CD4-positive, alpha-beta T cell treated with Interleukin-6 for 4 hours (primary cell): ENCODE data around the gene PRMT7.

Experiments used
- DNase-seq: peaks from one replicate; pipeline ENCODE4 v3.0.0-alpha.2; 2020; ENCODE audit warnings: mixed read lengths

Gene PRMT7

DNA sequence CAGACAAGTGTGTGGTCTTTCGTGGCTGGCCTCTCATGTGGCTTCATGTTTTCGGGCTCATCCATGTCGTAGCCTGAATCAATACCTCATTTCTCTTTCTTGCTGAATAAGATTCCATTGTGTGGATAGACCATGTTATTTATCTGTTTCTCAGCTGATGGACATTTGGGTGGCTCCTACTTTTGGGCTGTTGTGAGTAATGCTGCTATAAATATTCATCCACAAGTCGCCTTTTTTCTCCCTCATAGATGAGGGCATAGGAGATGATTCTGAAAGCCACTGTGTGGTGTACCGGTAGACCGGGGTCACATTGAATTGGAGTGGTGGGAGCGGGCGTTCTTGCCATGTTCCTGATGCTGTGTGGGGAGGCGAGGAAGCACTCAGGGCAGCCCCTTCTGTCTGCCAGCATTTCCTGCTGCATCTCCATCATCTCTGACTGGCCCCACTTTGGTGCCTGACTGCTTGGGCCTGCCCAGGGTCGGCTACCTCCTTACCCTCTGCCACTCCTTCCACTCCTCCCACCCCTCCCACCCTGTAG is 40.1 kb downstream of the PRMT7 start:
- no peak for DNase-seq

DNA sequence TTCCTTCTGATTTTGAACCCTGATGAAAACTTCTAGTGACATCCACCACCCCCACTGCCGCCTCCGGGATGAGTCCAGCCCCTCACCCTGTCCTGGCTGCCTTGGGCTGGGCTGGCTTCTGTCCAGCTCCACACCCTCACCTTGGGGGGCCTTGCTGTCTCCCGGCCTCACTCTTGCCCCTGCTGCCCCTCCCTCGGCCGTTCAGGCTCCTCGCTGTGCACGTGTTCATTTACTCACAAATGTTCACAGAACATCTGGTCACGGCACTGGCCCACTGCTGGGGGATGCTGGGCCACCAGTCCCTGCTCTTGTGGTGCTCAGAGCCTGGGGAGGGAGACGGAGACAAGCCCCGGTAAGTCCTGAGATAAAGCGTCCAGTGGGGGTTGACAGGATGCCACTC is 40.6 kb downstream of the PRMT7 start:
- no peak for DNase-seq

DNA sequence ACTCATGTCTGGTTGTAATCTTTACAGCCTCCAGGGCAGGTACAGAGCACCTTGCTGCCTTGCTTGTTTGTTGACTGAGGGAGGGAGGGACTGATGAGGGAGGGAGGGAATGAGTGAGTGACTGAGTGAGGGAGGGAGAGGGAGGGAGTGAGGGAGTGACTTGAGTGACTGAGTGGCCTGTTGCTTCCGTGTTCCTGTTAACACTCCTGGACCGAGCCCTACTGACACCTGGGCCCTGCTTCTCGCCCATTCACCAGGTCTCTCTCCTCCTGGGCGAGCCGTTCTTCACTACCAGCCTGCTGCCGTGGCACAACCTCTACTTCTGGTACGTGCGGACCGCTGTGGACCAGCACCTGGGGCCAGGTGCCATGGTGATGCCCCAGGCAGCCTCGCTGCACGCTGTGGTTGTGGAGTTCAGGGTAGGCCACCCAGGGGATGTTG is 41.2 kb downstream of the PRMT7 start:
- DNase-seq, result no peak

DNA sequence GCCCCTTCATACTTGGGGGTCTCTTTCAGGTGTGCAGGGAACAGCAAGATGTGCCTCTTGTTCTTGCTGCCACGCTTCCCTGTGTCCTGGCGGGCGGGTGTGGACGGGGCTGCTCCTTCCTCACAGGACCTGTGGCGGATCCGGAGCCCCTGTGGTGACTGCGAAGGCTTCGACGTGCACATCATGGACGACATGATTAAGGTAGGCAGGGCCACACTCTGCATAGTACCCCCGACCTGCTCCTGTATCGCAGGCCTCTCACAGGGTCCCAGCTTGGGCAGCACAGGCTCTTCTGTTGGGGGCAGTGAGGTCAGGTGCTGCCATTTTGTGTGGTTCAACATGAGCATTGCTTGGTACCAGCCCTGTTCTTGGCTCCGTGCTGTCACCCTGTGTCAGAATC is 42.5 kb downstream of the PRMT7 start:
- no peak for DNase-seq

DNA sequence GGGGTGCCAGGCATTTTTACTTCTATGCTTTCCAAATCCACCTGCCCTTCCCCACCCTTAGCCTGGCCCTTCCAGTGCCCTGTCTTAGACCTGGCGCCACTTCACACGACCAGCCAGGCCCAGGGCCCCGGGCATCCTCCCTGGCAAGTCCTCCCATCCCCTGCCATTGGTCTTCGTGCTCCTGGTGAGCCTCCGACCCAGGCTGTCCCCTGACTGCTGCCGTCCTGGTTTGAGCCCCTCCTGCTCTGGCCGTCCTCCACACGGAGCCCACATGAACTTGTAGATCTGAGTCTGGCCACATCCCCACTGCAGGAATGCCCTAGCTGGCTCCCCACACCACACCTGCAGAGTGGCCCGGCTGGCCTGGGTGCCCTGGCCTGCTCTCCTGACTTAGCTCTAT is 44.0 kb downstream of the PRMT7 start:
- DNase-seq, result no peak

DNA sequence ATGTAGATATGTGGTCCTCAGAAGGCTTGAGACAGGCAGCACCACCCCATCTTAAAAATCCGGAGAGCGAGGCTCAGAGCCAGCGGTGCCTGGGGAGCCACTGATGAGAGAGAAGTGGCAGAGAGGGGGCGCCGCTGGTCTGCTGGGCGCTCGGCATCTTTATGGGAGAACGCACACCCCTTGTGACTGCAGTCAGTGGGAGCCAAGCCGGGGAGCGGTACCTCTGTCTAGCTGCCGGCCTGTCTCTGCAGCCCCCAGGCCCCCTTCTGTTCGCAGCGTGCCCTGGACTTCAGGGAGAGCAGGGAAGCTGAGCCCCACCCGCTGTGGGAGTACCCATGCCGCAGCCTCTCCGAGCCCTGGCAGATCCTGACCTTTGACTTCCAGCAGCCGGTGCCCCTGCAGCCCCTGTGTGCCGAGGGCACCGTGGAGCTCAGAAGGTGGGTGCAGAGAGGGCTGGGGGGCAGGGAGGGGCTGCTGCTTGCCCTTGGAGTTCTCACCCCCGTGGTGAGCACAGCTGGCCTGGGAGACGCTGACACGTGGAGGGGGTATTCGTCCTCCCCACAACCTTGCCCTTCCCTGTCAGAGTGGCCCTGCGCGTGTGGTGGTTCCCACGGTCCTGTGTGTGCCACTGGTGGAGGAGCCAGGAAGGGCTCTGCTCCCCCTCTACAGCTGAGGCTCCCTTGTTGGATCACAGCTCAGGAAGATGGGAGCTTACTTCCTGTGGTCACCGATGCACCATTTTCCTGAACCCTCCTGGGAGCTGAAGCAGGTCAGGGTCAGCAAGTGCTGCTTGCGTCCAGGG is 44.8 kb downstream of the PRMT7 start:
- DNase-seq, result no peak

DNA sequence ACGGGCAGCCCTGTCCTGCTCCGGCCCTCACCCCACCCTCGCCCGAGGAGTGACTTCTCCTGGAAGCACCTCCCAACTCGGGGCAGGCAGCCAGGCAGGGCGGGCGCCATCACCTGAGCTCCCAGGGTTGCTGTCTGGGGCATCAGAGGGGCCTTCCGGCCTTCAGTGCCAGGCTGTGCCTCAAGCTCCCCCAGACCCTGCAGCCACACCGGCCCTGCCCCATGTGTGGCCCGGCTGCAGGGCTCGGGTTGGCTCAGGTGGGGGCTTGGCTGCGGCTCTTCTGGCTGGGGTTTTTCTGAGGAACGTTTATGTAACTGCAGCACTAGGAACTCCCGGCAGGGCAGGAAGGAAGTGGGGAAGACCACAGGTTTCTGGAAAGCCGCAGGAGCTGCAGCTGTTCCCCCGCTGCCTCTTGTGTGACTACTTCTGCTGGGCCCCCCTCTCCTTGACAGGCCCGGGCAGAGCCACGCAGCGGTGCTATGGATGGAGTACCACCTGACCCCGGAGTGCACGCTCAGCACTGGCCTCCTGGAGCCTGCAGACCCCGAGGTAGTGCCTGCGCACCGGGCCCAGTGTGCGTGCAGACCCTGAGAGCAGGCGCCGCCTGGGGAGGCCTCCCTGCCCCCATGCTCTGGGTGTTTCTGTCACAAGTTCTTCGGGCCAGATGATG is 45.6 kb downstream of the PRMT7 start:
- DNase-seq, result peak; percentile 75

DNA sequence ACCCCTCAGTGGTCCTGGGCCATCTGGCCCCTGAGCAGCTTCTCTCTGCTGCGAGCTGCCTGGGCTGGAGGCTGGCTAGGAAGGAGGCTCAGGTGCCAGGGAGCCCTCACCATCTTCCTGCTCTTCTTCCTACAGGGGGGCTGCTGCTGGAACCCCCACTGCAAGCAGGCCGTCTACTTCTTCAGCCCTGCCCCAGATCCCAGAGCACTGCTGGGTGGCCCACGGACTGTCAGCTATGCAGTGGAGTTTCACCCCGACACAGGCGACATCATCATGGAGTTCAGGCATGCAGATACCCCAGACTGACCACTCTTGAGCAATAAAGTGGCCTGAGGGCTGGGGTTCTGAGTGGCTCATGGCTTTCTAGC is 46.1 kb downstream of the PRMT7 start:
- no peak for DNase-seq

DNA sequence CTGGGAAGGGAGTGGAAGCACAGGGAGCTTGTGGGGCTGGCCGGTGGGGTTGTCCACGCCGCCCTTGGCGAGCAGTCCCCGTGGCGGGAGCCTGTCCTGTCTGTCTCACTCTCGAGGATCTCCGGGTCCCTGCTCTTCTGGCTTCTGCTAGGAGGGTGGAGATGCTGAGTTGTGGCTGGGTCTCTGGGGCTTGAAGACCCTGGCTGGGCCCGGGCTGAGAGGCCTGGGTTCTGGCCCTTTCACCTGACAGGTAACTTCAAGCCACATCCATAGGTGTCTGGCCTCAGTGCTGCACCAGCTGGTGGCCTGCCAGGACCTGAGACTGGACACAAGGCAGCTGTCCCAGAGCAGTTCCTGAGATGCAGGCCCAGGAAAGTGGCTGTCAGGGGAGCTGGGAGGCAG is 46.7 kb downstream of the PRMT7 start:
- DNase-seq, result no peak

DNA sequence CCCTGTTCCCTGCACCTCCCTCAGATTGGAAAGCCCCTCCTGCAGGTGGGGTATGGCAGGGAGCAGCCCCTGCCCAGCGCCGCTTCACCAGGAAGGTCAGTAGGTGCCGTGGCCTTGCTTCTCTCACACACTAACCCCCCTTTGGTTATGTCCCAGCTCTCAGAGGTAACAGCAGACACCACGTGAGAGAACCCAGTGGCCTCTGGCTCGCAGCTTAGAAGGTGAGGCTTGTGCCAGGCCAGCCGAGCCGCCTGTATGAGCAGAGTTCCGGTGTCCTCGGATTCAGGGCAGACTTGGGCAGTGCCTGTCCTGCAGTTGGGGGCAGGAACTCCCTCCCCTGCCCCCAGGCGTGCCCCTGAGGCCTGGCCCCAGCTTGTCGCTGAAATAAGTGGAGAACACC is 47.1 kb downstream of the PRMT7 start:
- no peak for DNase-seq

DNA sequence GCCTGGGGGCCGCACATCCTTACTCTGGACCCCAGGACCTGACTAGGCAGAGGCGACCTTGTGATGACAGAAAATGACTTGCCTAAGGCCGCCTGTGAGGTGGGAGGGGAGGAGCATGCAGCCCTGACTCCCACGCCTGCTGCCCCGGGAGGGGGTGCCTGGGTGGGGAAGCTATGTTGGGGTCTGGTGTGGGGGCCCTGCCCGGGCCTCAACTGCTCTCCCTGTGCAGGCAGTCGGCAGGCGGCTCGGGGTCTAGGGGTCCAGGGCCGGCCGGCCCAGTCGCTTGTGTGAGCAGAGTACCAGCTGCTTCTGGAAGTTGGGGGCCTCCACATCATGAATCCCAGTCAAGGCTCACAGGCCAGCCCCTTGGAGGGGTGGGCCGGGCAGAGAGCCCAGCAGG is 48.1 kb downstream of the PRMT7 start:
- no peak for DNase-seq

DNA sequence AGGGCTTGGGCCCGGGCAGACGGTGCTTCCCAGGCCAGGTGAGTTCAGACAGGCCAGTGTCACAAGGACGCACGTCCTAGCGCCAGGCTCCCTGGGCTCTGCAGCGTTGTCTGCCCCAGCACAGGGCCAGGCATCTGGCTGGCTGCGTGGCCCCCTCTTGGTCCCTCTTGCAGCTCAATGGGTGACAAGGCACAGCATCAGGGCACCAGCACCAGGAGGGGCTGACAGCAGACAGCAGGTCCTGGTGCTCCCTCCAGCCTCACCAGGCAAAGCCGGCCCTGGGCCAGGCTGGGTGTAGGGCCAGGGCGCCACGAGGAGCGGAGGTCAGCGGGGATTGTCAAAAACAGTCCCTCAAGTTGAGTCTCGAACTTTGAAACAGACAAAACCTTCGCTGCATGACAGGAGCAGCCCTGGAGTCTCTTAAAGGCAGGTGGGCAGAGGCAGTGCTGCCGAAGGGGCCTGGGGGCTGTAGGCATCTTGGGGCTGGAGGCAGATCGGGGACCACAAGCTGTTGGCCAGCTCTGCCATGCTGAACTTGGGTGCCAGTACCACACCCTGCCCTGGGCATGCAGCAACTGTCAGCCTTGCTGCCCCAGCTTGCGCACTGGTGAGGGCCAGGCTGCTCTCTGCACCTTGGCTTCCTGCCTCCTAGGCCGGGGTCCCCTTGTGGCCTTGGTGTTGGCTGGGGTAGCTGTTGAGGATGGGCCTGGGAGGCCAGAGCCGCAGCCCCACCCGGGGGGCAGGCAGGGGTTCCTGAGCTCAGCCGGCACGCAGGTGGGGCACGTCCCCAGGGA is 48.8 kb downstream of the PRMT7 start:
- no peak for DNase-seq

DNA sequence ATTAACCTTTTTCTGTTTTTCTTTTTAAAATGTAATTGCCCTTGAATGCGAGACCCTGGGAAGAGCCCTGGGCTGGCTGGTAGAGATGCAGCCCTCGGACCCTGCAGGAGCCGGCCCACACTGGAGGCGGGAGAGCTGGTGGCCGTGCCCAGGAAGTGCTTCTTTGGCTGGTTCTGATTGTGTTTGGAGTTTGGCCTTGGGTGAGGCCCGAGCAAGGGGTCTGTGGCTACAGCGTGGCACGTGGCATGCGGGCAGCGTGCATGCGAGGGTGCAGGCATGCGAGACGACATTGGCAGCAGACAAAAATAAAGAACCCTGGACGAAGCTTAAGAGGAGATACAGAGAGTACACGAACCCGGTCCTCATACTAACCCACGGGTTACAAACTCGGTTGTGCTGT is 49.7 kb downstream of the PRMT7 start:
- no peak for DNase-seq

DNA sequence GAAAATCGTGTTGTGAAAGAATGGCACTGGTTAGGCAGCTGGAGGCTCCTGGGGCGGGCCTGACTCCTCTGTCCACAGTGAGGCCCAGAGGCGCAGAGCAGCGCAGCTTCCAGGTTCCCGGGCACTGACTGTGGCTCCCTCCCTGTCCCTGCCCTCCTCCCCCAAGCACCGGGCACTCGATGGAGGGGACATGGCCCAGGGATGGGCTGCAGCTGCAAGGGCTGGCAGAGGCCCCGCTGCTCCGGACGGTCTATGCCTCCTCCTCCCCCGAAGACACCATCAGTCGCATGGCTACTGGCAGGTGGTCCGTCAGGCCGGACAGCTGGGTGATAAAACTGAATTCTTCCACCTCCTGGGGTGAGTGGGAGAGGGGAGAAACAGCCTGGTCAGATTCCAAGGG is 50.1 kb downstream of the PRMT7 start:
- no peak for DNase-seq

DNA sequence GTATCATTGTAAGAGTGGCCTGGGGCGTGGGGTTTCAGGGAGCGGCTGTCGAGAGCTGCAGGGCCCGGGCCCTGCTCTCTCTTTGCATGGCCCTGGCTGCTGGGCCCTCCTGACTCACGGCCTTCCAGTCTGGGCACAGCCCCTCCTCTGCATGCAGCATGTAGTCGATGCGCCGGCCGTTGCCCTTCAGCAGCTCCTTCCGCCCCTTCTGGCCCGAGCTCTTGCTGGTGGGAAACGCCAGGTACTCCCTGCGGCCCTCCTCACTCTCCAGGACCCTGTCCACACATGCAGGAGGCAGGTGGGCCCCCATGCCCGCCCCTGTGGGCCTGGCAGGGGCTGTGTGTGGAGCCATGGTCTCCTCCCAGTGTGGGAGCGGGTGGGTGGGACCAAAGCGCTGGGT is 50.7 kb downstream of the PRMT7 start:
- DNase-seq, result no peak

DNA sequence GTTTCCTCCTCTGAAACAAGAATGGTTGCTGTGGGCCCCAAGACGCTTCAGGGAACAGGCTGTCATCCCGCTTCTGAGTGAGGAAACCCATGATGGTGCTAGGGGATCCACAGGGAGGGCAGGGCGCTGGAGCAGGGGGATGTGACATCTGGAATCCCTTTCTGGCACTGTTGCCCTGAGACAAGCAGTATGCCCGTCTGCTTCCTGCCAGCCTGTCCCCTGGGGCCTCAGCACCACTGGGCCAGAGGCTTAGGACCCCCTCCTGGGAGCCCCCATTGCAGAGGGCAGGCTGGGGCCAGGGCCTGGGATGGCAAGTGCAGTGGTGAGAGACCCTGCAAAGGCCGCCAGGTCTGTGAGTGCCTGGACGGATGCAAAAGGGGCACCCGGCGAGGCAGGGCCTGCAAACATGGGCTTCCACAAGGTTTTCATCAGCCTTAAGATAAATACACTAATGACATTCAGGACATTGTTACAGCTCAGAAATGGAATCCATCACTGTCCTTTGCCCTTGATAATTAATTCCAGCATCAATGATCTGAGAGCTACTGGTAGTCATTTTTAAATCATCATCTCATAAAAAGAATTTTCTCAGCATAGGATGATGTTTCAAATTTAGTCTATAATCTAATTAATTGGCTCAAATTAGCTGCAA is 51.6 kb downstream of the PRMT7 start:
- no peak for DNase-seq

DNA sequence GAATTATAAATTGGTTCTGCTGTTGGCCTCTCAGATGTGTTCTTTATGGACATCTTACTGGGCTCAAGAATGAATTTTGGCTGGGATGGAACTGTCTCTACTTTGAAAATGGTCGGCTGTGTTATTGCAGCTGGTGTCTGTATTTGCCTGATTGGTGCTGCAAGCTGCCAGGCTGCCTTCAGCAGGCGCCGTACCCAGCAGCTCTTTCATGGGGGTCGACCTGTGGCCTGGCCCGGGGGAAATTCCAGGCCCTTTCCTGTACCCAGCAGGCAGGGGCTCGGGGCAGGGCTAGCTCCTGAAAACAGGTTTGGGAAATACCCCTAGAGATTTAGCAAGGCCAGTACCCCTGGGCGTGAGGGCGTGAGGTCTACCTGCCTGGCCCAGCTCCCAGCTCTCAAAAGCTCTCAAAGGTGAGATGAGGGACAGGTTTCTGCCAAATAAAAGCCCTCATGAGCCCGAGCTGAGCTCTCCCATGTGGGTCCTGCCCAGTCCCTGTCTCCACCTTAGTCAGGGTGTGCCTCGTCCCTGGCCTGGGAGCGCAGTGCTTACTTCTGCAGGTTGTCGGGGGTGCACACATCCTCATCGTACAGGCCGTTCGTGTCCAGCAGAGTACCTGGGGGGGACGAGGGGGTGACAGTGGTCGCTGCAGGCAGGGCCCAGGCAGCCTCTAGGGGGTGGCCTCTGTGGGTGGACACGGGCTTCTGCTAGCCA is 52.3 kb downstream of the PRMT7 start:
- DNase-seq, result no peak

DNA sequence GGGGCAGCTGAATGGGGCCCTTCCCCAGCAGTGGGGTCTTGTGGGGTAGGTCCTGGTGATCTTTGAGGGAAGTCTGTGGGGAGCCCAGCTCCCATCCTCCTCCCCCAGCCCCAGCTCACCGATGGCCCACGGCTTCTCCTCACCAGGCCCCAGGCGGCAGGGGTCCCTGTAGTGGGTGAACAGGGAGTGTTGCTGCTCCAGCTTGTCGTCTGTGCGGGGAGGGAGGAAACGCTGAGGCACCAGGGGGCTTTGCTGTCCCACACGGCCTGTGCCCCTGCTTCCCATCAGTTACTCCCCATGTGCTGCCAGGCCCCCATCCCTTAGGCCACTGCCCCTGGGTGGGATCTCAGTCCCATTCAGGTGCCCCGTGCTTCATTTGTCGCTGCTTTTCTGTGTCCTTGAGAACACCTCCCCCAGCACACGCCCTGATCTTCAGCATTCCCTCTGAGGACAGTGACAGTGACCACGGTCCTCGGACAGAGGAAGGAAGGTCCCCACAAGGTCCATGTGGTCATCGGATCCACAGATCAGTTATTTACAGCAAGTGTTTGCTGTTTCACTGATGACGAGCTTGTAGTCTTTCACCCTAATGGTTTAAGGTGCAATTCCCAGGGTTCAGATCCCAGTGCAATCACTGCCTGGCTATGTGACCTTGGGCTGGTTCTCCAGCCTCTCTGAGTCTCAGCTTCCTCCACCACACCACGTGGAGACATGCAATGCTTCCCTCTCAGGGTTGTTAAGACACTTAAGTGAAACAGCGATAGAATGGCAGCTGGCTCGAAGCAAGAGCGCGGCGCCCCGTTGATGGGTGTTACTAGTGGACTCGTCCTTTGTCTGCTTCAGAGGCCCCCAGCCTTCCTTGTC is 53.1 kb downstream of the PRMT7 start:
- DNase-seq, result no peak

DNA sequence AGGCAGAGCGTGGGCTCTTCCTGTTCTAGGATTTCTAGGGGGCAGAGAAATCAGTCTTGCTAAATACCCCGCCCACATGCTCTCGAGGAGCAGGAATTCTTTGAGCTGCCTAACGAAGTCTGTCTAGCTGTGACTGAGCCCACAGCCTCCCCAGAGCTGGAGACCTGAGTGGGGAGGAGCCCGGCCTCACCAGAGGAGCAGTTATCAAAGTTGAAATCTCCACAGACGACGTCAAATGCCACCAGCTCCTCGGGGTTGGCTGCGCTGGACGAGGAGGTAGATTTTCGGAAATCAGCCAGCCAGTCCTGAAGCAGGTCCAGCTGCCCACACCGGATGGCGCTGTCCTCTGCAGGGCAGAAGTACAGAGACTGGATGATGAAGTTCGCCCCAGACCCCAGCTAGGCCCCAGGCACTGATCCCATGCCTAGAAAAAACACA is 53.8 kb downstream of the PRMT7 start:
- no peak for DNase-seq

DNA sequence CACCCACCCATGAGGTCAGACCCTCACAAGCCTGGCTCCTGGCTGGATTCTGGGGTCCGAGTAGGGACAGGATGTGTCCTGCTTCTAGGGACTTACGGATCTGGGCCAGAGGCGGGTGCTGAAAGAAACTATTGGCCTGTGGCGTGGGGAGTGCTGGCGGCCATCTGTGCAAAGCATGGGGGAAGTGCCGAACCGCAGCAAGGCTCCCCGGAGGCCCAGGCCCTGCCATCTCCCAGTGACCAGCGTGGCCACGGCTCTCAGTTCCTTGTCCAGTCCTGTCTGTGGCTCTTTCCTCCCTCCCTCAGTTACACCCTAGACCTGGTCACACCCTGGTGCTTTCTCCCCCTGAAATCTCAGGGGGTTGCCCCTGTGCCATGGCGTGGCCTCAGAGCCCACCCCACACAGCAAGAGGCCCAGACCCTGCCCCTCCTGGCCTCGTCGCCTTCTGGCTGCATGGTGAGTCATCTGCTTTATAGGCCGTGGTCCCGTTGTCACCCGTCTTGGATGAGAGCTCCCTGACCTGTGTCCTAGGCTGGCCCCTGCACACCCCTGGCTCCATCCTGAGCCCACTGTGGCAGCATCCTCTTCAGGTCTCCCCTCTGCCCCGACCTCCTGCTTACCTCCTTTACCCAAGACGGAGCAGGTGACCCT is 54.5 kb downstream of the PRMT7 start:
- DNase-seq, result no peak

DNA sequence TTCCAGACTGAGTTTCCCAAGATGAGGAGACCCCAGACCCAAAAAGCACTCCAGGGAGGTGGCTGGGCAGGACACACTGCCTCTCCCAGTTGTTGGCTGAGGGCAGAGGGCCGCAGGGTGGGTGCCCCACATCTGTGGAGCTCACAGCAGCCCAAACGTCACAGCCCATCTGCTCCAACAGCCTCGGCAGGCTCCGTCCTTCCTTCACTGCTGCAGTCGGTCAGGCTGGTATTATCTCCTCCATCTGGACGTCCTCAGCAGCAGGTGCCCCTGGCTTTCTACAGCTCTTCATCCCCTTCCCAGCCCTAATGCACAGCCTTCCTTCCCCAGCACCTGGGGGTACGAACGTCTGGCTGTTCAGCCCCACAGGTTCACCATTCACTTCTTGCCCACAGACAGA is 55.2 kb downstream of the PRMT7 start:
- DNase-seq, result no peak
